Activated naive CD8-positive, alpha-beta T cell (primary cell): ENCODE measurements around the gene IL36B.

Source experiments
- H3K27ac Mint-ChIP-seq: one replicate; pipeline ENCODE4 v1.8.0; 2021; ENCODE audit warnings: mixed read lengths
- H3K27me3 Mint-ChIP-seq: one replicate; pipeline ENCODE4 v1.8.0; 2021; ENCODE audit warnings: mixed read lengths
- H3K36me3 Mint-ChIP-seq: one replicate; pipeline ENCODE4 v1.8.0; 2021; ENCODE audit warnings: mixed read lengths
- H3K4me1 Mint-ChIP-seq: one replicate; pipeline ENCODE4 v1.8.0; 2021; ENCODE audit warnings: low read depth, mixed read lengths
- H3K4me3 Mint-ChIP-seq: one replicate; pipeline ENCODE4 v1.8.0; 2021; ENCODE audit warnings: mild to moderate bottlenecking, mixed read lengths
- H3K9me3 Mint-ChIP-seq: one replicate; pipeline ENCODE4 v1.8.0; 2021; ENCODE audit warnings: low read depth, mixed read lengths

IL36B gene

GRCh38 chr2:113081488-113082210 is 29.0 kb upstream of the IL36B start:
- H3K27me3 Mint-ChIP-seq, result no peaks in the 10 kb centered on the region
- no peak overlapping the region for H3K4me3 Mint-ChIP-seq
- no peaks in the 10 kb centered on the region for H3K9me3 Mint-ChIP-seq
- peaks cover 5% of the 10 kb centered on the region for H3K4me1 Mint-ChIP-seq
- no peaks in the 10 kb centered on the region for H3K36me3 Mint-ChIP-seq
- H3K27ac Mint-ChIP-seq, result no peak overlapping the region

GRCh38 chr2:113080134-113080533 is 27.5 kb upstream of the IL36B start:
- Mint-ChIP-seq H3K4me3 (no peak overlapping the region), H3K9me3 (no peaks in the 10 kb centered on the region), H3K36me3 (no peaks in the 10 kb centered on the region), H3K4me1 (peaks cover 9% of the 10 kb centered on the region), H3K27ac (no peak overlapping the region), H3K27me3 (no peaks in the 10 kb centered on the region)

GRCh38 chr2:113079131-113079530 is 26.5 kb upstream of the IL36B start:
- peaks cover 15% of the 10 kb centered on the region for H3K4me1 Mint-ChIP-seq
- no peaks in the 10 kb centered on the region for H3K36me3 Mint-ChIP-seq
- H3K27ac Mint-ChIP-seq, result no peak overlapping the region
- H3K4me3 Mint-ChIP-seq, result no peak overlapping the region
- no peaks in the 10 kb centered on the region for H3K27me3 Mint-ChIP-seq
- H3K9me3 Mint-ChIP-seq, result no peaks in the 10 kb centered on the region

GRCh38 chr2:113078350-113078839 is 25.7 kb upstream of the IL36B start:
- H3K4me3 Mint-ChIP-seq, result no peak overlapping the region
- H3K36me3 Mint-ChIP-seq, result no peaks in the 10 kb centered on the region
- no peaks in the 10 kb centered on the region for H3K27me3 Mint-ChIP-seq
- no peak overlapping the region for H3K27ac Mint-ChIP-seq
- H3K4me1 Mint-ChIP-seq, result peaks cover 17% of the 10 kb centered on the region
- H3K9me3 Mint-ChIP-seq, result no peaks in the 10 kb centered on the region

GRCh38 chr2:113077921-113078320 is 25.3 kb upstream of the IL36B start:
- peaks cover 13% of the 10 kb centered on the region for H3K4me1 Mint-ChIP-seq
- H3K27ac Mint-ChIP-seq, result no peak overlapping the region
- H3K4me3 Mint-ChIP-seq, result no peak overlapping the region
- no peaks in the 10 kb centered on the region for H3K36me3 Mint-ChIP-seq
- no peaks in the 10 kb centered on the region for H3K9me3 Mint-ChIP-seq
- H3K27me3 Mint-ChIP-seq, result no peaks in the 10 kb centered on the region

- Mint-ChIP-seq H3K4me3 (no peak overlapping the region), H3K4me1 (peaks cover 13% of the 10 kb centered on the region), H3K27me3 (no peaks in the 10 kb centered on the region), H3K9me3 (no peaks in the 10 kb centered on the region), H3K27ac (no peak overlapping the region), H3K36me3 (no peaks in the 10 kb centered on the region)
Measured at GRCh38 chr2:113076954-113077669, 24.4 kb upstream of the IL36B start.

- H3K9me3 Mint-ChIP-seq, result no peaks in the 10 kb centered on the region
- no peak overlapping the region for H3K27ac Mint-ChIP-seq
- H3K4me1 Mint-ChIP-seq, result peaks cover 13% of the 10 kb centered on the region
- no peaks in the 10 kb centered on the region for H3K36me3 Mint-ChIP-seq
- no peaks in the 10 kb centered on the region for H3K27me3 Mint-ChIP-seq
- H3K4me3 Mint-ChIP-seq, result no peak overlapping the region
Measured at GRCh38 chr2:113075600-113075999, 22.9 kb upstream of the IL36B start.

GRCh38 chr2:113075030-113075429 is 22.4 kb upstream of the IL36B start:
- Mint-ChIP-seq H3K4me3 (no peak overlapping the region), H3K4me1 (peaks cover 13% of the 10 kb centered on the region), H3K36me3 (no peaks in the 10 kb centered on the region), H3K27ac (no peak overlapping the region), H3K9me3 (no peaks in the 10 kb centered on the region), H3K27me3 (no peaks in the 10 kb centered on the region)

- Mint-ChIP-seq H3K36me3 (no peaks in the 10 kb centered on the region), H3K4me1 (peaks cover 13% of the 10 kb centered on the region), H3K27ac (no peak overlapping the region), H3K4me3 (no peak overlapping the region), H3K9me3 (no peaks in the 10 kb centered on the region), H3K27me3 (no peaks in the 10 kb centered on the region)
Measured at GRCh38 chr2:113073325-113073834, 20.7 kb upstream of the IL36B start.

GRCh38 chr2:113072584-113072983 is 19.9 kb upstream of the IL36B start:
- Mint-ChIP-seq H3K4me1 (peaks cover 13% of the 10 kb centered on the region), H3K9me3 (no peaks in the 10 kb centered on the region), H3K27me3 (no peaks in the 10 kb centered on the region), H3K27ac (no peak overlapping the region), H3K4me3 (no peak overlapping the region), H3K36me3 (no peaks in the 10 kb centered on the region)

- peaks cover 13% of the 10 kb centered on the region for H3K4me1 Mint-ChIP-seq
- peaks cover 3% of the 10 kb centered on the region for H3K36me3 Mint-ChIP-seq
- no peak overlapping the region for H3K27ac Mint-ChIP-seq
- no peak overlapping the region for H3K4me3 Mint-ChIP-seq
- no peaks in the 10 kb centered on the region for H3K9me3 Mint-ChIP-seq
- H3K27me3 Mint-ChIP-seq, result no peaks in the 10 kb centered on the region
Measured at GRCh38 chr2:113070606-113070975, 17.9 kb upstream of the IL36B start.

- peaks cover 3% of the 10 kb centered on the region for H3K36me3 Mint-ChIP-seq
- no peaks in the 10 kb centered on the region for H3K27me3 Mint-ChIP-seq
- H3K27ac Mint-ChIP-seq, result no peak overlapping the region
- peaks cover 8% of the 10 kb centered on the region for H3K4me1 Mint-ChIP-seq
- no peak overlapping the region for H3K4me3 Mint-ChIP-seq
- no peaks in the 10 kb centered on the region for H3K9me3 Mint-ChIP-seq
Measured at GRCh38 chr2:113069676-113070605, 17.3 kb upstream of the IL36B start.

- peaks cover under 1% of the 10 kb centered on the region for H3K4me1 Mint-ChIP-seq
- H3K36me3 Mint-ChIP-seq, result peaks cover 3% of the 10 kb centered on the region
- H3K9me3 Mint-ChIP-seq, result no peaks in the 10 kb centered on the region
- H3K27me3 Mint-ChIP-seq, result no peaks in the 10 kb centered on the region
- no peak overlapping the region for H3K27ac Mint-ChIP-seq
- no peak overlapping the region for H3K4me3 Mint-ChIP-seq
Measured at GRCh38 chr2:113068706-113069485, 16.2 kb upstream of the IL36B start.

- no peaks in the 10 kb centered on the region for H3K27me3 Mint-ChIP-seq
- H3K27ac Mint-ChIP-seq, result no peak overlapping the region
- peaks cover 3% of the 10 kb centered on the region for H3K36me3 Mint-ChIP-seq
- H3K4me1 Mint-ChIP-seq, result no peaks in the 10 kb centered on the region
- H3K4me3 Mint-ChIP-seq, result no peak overlapping the region
- no peaks in the 10 kb centered on the region for H3K9me3 Mint-ChIP-seq
Measured at GRCh38 chr2:113068249-113068648, 15.6 kb upstream of the IL36B start.
